Endothelial cell of umbilical vein (primary cell): ENCODE measurements around the gene SRCAP.
A peak's percentile ranks its signal among the peaks of the same experiment; 100 is the strongest.

Experiments used
- JUN ChIP-seq: IDR thresholded peaks from 2 replicates; pipeline ENCODE4 v1.6.1; 2011; ENCODE audit warnings: borderline replicate concordance, low read depth; ENCODE audit not compliant: insufficient read length, insufficient read depth
- POLR2A ChIP-seq: IDR thresholded peaks from 2 replicates; pipeline ENCODE4 v1.6.1; 2012; ENCODE audit warnings: low read depth, mild to moderate bottlenecking, control low read depth, low read length
- TF ChIP-seq, protein P1 (sequence below), 2 donors: IDR thresholded peaks; 1 replicate in 1 of 2; 2 replicates in 1 of 2; pipeline ENCODE4 v1.5.1; 2011; ENCODE audit warnings: low read length in 2 of 2, mild to moderate bottlenecking in 2 of 2, moderate library complexity in 2 of 2, control low read depth in 1 of 2, inconsistent platforms in 1 of 2, low read depth in 1 of 2; ENCODE audit not compliant: insufficient read depth in 1 of 2; ENCODE audit errors: extremely low read depth in 1 of 2

DNA sequence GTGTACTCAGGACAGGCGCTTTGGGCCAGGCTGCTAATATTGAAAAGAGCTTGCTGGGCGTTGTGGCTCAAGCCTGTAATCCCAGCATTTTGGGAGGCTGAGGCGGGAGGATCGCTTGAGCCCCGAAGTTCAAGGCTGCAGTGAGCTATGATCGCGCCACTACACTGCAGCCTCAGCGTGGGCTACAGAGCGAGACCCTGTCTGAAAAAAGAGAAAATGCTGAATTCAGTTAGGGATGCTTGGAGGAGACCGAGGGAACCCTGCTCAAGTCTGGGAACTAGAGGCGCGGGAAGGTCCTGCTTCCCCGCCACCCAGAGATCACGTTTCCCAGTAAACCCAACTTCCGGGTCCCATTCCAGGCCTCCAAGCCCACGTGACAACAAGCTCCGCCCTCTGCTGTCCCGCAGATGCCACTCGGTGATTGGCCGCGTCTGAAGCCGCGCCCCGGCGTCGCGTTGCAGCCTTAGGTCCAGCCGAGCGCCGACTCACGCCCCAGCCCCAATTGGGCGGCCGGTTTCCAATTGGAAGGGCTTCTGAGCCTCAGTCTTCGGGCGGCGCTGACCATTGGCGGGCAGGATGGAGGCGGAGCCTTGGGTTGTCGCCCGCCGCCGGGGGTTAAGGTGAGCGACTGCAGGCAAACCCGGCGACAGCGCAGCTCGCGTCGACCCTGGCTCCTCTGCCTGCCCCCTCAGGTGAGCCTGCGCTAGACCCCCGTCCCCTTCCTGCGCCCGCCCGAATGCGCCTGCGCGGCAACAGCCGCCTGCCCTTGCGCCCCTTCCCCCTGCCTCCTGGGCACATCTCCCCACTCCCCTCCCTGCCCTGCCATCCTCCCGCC lies 49.0 kb downstream of the SRCAP start, which contains the start of gene PHKG2:
- TF ChIP-seq, protein P1, sequence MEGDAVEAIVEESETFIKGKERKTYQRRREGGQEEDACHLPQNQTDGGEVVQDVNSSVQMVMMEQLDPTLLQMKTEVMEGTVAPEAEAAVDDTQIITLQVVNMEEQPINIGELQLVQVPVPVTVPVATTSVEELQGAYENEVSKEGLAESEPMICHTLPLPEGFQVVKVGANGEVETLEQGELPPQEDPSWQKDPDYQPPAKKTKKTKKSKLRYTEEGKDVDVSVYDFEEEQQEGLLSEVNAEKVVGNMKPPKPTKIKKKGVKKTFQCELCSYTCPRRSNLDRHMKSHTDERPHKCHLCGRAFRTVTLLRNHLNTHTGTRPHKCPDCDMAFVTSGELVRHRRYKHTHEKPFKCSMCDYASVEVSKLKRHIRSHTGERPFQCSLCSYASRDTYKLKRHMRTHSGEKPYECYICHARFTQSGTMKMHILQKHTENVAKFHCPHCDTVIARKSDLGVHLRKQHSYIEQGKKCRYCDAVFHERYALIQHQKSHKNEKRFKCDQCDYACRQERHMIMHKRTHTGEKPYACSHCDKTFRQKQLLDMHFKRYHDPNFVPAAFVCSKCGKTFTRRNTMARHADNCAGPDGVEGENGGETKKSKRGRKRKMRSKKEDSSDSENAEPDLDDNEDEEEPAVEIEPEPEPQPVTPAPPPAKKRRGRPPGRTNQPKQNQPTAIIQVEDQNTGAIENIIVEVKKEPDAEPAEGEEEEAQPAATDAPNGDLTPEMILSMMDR (IDR thresholded peaks at IDR 0.05; ENCODE audit: extremely low read depth in 1 of 2, insufficient read depth in 1 of 2, low read depth in 1 of 2, low read length in 2 of 2), result no peak
- TF ChIP-seq POLR2A, result peak; percentile 92
- no peak for TF ChIP-seq JUN
